Caco-2 (cell line): ENCODE data around the gene STMP1. TPM values are rescaled to one million over a fixed set of nuclear protein-coding genes. Genes with fewer than 3 reads are reported as not detected.

Experiments used
- BruUV-seq: library from RNA; stranded (reverse); fragments of 400-500 nt; replicated peaks from 2 replicates; lab custom pipeline; 2021; lab: Mats Ljungman, UMichigan
- CTCF ChIA-PET: fragments of 300-600 bp; sonication (Branson Sonifier 250); formaldehyde crosslinking; loops from one replicate; lab custom pipeline; 2022; ENCODE audit warnings: antibody characterized with exemption; lab: Charles Lee
- POLR2A ChIA-PET: fragments of 300-600 bp; sonication (Branson Sonifier 250); formaldehyde crosslinking; loops from one replicate; lab custom pipeline; 2022; ENCODE audit warnings: antibody characterized with exemption; lab: Charles Lee
- DNase-seq, 2 experiments: peaks; one replicate each; pipeline versions ENCODE4 v3.0.0 to v3.0.0-alpha.2; 2020 to 2022
- H3K27me3 ChIP-seq: replicated peaks from 2 replicates; pipeline ENCODE4 v1.6.0; 2011; ENCODE audit warnings: low read length; ENCODE audit not compliant: control insufficient read depth, insufficient read depth
- H3K36me3 ChIP-seq: 2 replicates; pipeline ENCODE4 v1.5.1; 2011; ENCODE audit warnings: low read length; ENCODE audit not compliant: control insufficient read depth, insufficient read depth
- H3K4me1 ChIP-seq: fragments of 250-450 bp; sonication (Bioruptor Pico); 2 replicates; pipeline ENCODE4 v1.5.1; 2020; ENCODE audit warnings: mild to moderate bottlenecking
- H3K4me3 ChIP-seq: 2 replicates; pipeline ENCODE4 v1.5.1; 2011; ENCODE audit warnings: low read depth, mild to moderate bottlenecking, control low read depth, low read length
- H3K9me3 ChIP-seq: fragments of 250-450 bp; sonication (Bioruptor Pico); 2 replicates; pipeline ENCODE4 v1.5.1; 2020; ENCODE audit warnings: mild to moderate bottlenecking, moderate library complexity
- H3K27ac Mint-ChIP-seq: one replicate; pipeline ENCODE4 v1.8.0; 2022; ENCODE audit warnings: mixed read lengths; ENCODE audit not compliant: unreplicated experiment
- H3K27me3 Mint-ChIP-seq: one replicate; pipeline ENCODE4 v1.8.0; 2022; ENCODE audit warnings: mixed read lengths; ENCODE audit not compliant: insufficient read depth, unreplicated experiment
- H3K36me3 Mint-ChIP-seq: one replicate; pipeline ENCODE4 v1.8.0; 2022; ENCODE audit warnings: mild to moderate bottlenecking, mixed read lengths; ENCODE audit not compliant: insufficient read depth, unreplicated experiment
- H3K4me1 Mint-ChIP-seq: one replicate; pipeline ENCODE4 v1.8.0; 2022; ENCODE audit warnings: low read depth, mixed read lengths; ENCODE audit not compliant: unreplicated experiment
- H3K4me3 Mint-ChIP-seq: one replicate; pipeline ENCODE4 v1.8.0; 2022; ENCODE audit warnings: mild to moderate bottlenecking, moderate library complexity, mixed read lengths; ENCODE audit not compliant: unreplicated experiment
- H3K9me3 Mint-ChIP-seq: one replicate; pipeline ENCODE4 v1.8.0; 2022; ENCODE audit warnings: mixed read lengths; ENCODE audit not compliant: unreplicated experiment
- CTCF ChIP-seq, 2 experiments: fragments of 200-600 bp in 1 of 2; IDR thresholded peaks; 1 replicate in 1 of 2; 2 replicates in 1 of 2; pipeline versions ENCODE4 v1.5.1 to v1.8.0; 2011 to 2022; ENCODE audit warnings: antibody characterized with exemption in 1 of 2, control low read depth in 1 of 2, inconsistent platforms in 1 of 2, low read depth in 1 of 2, low read length in 1 of 2, mild to moderate bottlenecking in 1 of 2, moderate library complexity in 1 of 2; ENCODE audit not compliant: insufficient read depth in 1 of 2, severe bottlenecking in 1 of 2, unreplicated experiment in 1 of 2
- intact Hi-C: fragments of 100-400 bp; cut with micrococcal nuclease; formaldehyde crosslinking; loops from one replicate; pipeline ENCODE4 v1.10.0; 2022; ENCODE audit not compliant: unreplicated experiment
- total RNA-seq: library from RNA; stranded (reverse); gene quantifications from 2 replicates; pipeline ENCODE4 v1.2.3, GENCODE V29; 2022

The STMP1 gene
- total RNA-seq, 1 experiment from 2014 or later, result 21.5 TPM

GRCh38 chr7:135673360-135673706, 11.0 kb downstream of the STMP1 start:
- Mint-ChIP-seq H3K4me1 (no peaks in the 10 kb centered on the region), H3K27ac (no peak overlapping the region), H3K4me3 (no peak overlapping the region), H3K36me3 (no peaks in the 10 kb centered on the region), H3K9me3 (peaks cover 9% of the 10 kb centered on the region), H3K27me3 (no peaks in the 10 kb centered on the region)
- CTCF ChIA-PET, result interaction anchor here (0.5 to 1.6 kb wide), 8 partner anchors 9 to 124 kb away, joined by 3 to 9 read pairs (median 4); partner anchors contain the start of gene STMP1
- H3K4me1 ChIP-seq, result no peaks in the 10 kb centered on the region
- TF ChIP-seq CTCF (IDR thresholded peaks at IDR 0.05; ENCODE audit: insufficient read depth in 1 of 2, low read depth in 1 of 2, low read length in 1 of 2, severe bottlenecking in 1 of 2, unreplicated experiment in 1 of 2), result no peak
- no peaks in the 10 kb centered on the region for H3K9me3 ChIP-seq
- POLR2A ChIA-PET, result interaction anchor here (1.0 kb wide), 1 partner anchor 11 kb away, joined by 3 read pairs; the partner anchor contains the start of gene STMP1
- no peaks in the 10 kb centered on the region for H3K36me3 ChIP-seq
- no peaks in the 10 kb centered on the region for H3K27me3 ChIP-seq
- DNase-seq, result no peak
- no peak overlapping the region for H3K4me3 ChIP-seq
- intact Hi-C loops, result loop anchor here (2.0 kb wide), 2 partner anchors 71 to 123 kb away; no protein-coding TSS in a partner anchor
- no TSS peak for BruUV-seq

- H3K4me3 ChIP-seq, result no peak overlapping the region
- no peaks in the 10 kb centered on the region for H3K4me1 Mint-ChIP-seq
- TF ChIP-seq CTCF (IDR thresholded peaks at IDR 0.05; ENCODE audit: insufficient read depth in 1 of 2, low read depth in 1 of 2, low read length in 1 of 2, severe bottlenecking in 1 of 2, unreplicated experiment in 1 of 2), result no peak
- no peaks in the 10 kb centered on the region for H3K27me3 Mint-ChIP-seq
- POLR2A ChIA-PET, result no interaction called here
- H3K27ac Mint-ChIP-seq, result no peak overlapping the region
- H3K36me3 Mint-ChIP-seq, result no peaks in the 10 kb centered on the region
- DNase-seq, result no peak
- H3K4me1 ChIP-seq, result no peaks in the 10 kb centered on the region
- no peak overlapping the region for H3K4me3 Mint-ChIP-seq
- CTCF ChIA-PET, result interaction anchor here (0.6 kb wide), 1 partner anchor 80 kb away, joined by 3 read pairs; no protein-coding TSS in a partner anchor
- no peaks in the 10 kb centered on the region for H3K9me3 Mint-ChIP-seq
- no peaks in the 10 kb centered on the region for H3K27me3 ChIP-seq
- no TSS peak for BruUV-seq
- H3K9me3 ChIP-seq, result no peaks in the 10 kb centered on the region
- intact Hi-C loops, result no loop called here
- no peaks in the 10 kb centered on the region for H3K36me3 ChIP-seq
Measured at GRCh38 chr7:135678612-135679575, 16.6 kb downstream of the STMP1 start.

- no peaks in the 10 kb centered on the region for H3K27me3 ChIP-seq
- H3K9me3 Mint-ChIP-seq, result no peaks in the 10 kb centered on the region
- POLR2A ChIA-PET, result no interaction called here
- H3K27me3 Mint-ChIP-seq, result no peaks in the 10 kb centered on the region
- no peaks in the 10 kb centered on the region for H3K36me3 Mint-ChIP-seq
- TF ChIP-seq CTCF (IDR thresholded peaks at IDR 0.05; ENCODE audit: insufficient read depth in 1 of 2, low read depth in 1 of 2, low read length in 1 of 2, severe bottlenecking in 1 of 2, unreplicated experiment in 1 of 2), result no peak
- no peak overlapping the region for H3K4me3 ChIP-seq
- CTCF ChIA-PET, result interaction anchor here (1.5 kb wide), 1 partner anchor 8 kb away, joined by 5 read pairs; no protein-coding TSS in a partner anchor
- H3K9me3 ChIP-seq, result no peaks in the 10 kb centered on the region
- intact Hi-C loops, result no loop called here
- no peaks in the 10 kb centered on the region for H3K36me3 ChIP-seq
- DNase-seq, result no peak
- H3K27ac Mint-ChIP-seq, result no peak overlapping the region
- H3K4me1 Mint-ChIP-seq, result no peaks in the 10 kb centered on the region
- H3K4me1 ChIP-seq, result no peaks in the 10 kb centered on the region
- no peak overlapping the region for H3K4me3 Mint-ChIP-seq
- no TSS peak for BruUV-seq
Measured at GRCh38 chr7:135681762-135682161, 19.4 kb downstream of the STMP1 start.
